K562 (cell line): ENCODE data around the gene ILF3. TPM values are rescaled to one million over a fixed set of nuclear protein-coding genes. Genes with fewer than 3 reads are reported as not detected.
A peak's percentile ranks its signal among the peaks of the same experiment; 100 is the strongest.

ENCODE experiments used
- ADNP ChIP-seq: fragments of 200-800 bp; sonication (Bioruptor generic); IDR thresholded peaks from 2 replicates; pipeline ENCODE4 v1.6.1; 2016; ENCODE audit warnings: missing genetic modification characterization, missing compliant biosample characterization
- BRF1 ChIP-seq: IDR thresholded peaks from 3 replicates; pipeline ENCODE4 v1.6.1; 2011; ENCODE audit warnings: borderline replicate concordance, mild to moderate bottlenecking; ENCODE audit not compliant: insufficient read length; ENCODE audit errors: extremely low read depth
- GATA2 ChIP-seq: sonication (generic); formaldehyde crosslinking; IDR thresholded peaks from 2 replicates; pipeline ENCODE4 v1.4.0; 2020; ENCODE audit warnings: mild to moderate bottlenecking, missing genetic modification reagents
- HDAC1 ChIP-seq, 2 experiments: fragments of 450-650 bp; IDR thresholded peaks; 2 replicates each; pipeline ENCODE4 v1.6.1; 2016 to 2017; ENCODE audit warnings: inconsistent platforms in 1 of 2, mild to moderate bottlenecking in 1 of 2, moderate library complexity in 1 of 2
- LEF1 ChIP-seq: fragments of 450-650 bp; IDR thresholded peaks from 2 replicates; pipeline ENCODE4 v1.6.1; 2016; ENCODE audit warnings: mild to moderate bottlenecking
- MEF2D ChIP-seq: conservative IDR thresholded peaks from 2 replicates; pipeline ENCODE4 v1.6.1; 2016; ENCODE audit warnings: low read depth, missing genetic modification characterization, missing compliant biosample characterization
- NONO ChIP-seq, 2 experiments: fragments of 200-400 bp in 1 of 2; fragments of 450-650 bp in 1 of 2; formaldehyde crosslinking in 1 of 2; IDR thresholded peaks; 2 replicates each; pipeline ENCODE4 v1.6.1; 2017; ENCODE audit warnings: low read depth in 2 of 2, mild to moderate bottlenecking in 2 of 2, moderate library complexity in 2 of 2, low read length in 1 of 2
- NRF1 ChIP-seq, 2 experiments: fragments of 450-650 bp; IDR thresholded peaks in 1 of 2; conservative IDR thresholded peaks in 1 of 2; 2 replicates each; pipeline ENCODE4 v1.6.1; 2014; ENCODE audit warnings: mild to moderate bottlenecking in 2 of 2
- PHTF2 ChIP-seq: fragments of 250-450 bp; sonication (Bioruptor Pico); IDR thresholded peaks from 2 replicates; pipeline ENCODE4 v1.5.0; 2021; ENCODE audit warnings: mild to moderate bottlenecking
- PTBP1 ChIP-seq: fragments of 200-400 bp; formaldehyde crosslinking; IDR thresholded peaks from 2 replicates; pipeline ENCODE4 v1.6.1; 2017; ENCODE audit warnings: low read depth, low read length
- RAD51 ChIP-seq: fragments of 450-650 bp; IDR thresholded peaks from 2 replicates; pipeline ENCODE4 v1.7.1; 2016; ENCODE audit warnings: low read depth, mild to moderate bottlenecking, borderline replicate concordance
- RBM25 ChIP-seq: fragments of 200-400 bp; formaldehyde crosslinking; IDR thresholded peaks from 2 replicates; pipeline ENCODE4 v1.6.1; 2018; ENCODE audit warnings: low read length, low read depth, moderate library complexity; ENCODE audit not compliant: severe bottlenecking
- TOE1 ChIP-seq, 2 experiments: fragments of 450-650 bp in 1 of 2; sonication (generic) in 1 of 2; formaldehyde crosslinking in 1 of 2; IDR thresholded peaks; 2 replicates each; pipeline versions ENCODE4 v1.7.1 to v1.8.0; 2016 to 2022; ENCODE audit warnings: borderline replicate concordance in 2 of 2, mild to moderate bottlenecking in 2 of 2, antibody characterized with exemption in 1 of 2, inconsistent platforms in 1 of 2, low read depth in 1 of 2, missing genetic modification reagents in 1 of 2, moderate library complexity in 1 of 2
- ZKSCAN3 ChIP-seq: fragments of 250-450 bp; sonication (Bioruptor Pico); IDR thresholded peaks from 2 replicates; pipeline ENCODE4 v1.4.0; 2020
- ZNF3 ChIP-seq: fragments of 250-450 bp; sonication (Bioruptor Pico); IDR thresholded peaks from 2 replicates; pipeline ENCODE4 v1.5.0; 2021; ENCODE audit warnings: mild to moderate bottlenecking, moderate library complexity
- polyA plus RNA-seq, 8 experiments: library from polyadenylated mRNA; depleted of rRNA in 4 of 8; stranded (reverse) in 5 of 8; unstranded in 3 of 8; fragments of >200 nt; fragmentation: Nextera tagmentation in 2 of 8; fragmentation: Illumina TruSeq in 1 of 8; extraction: Ambion mirVana in 2 of 8; extraction: Trizol in 1 of 8; gene quantifications; 2 replicates each; pipeline versions ENCODE4 v1.2.1 to v1.2.3, GENCODE V29; 2011 to 2014; ENCODE audit warnings: inconsistent platforms in 1 of 8, missing spikeins in 1 of 8
- total RNA-seq, 7 experiments: library from RNA; depleted of rRNA in 6 of 7; stranded (reverse); fragments of >200 nt in 6 of 7; fragmentation: Illumina TruSeq in 2 of 7; extraction: Trizol in 2 of 7; gene quantifications; 2 replicates each; pipeline versions ENCODE4 v1.2.1 to v1.2.3, GENCODE V29; 2011 to 2021; ENCODE audit warnings: low replicate concordance in 1 of 7
- TF ChIP-seq, protein P1 (sequence below): fragments of 450-650 bp; IDR thresholded peaks from 2 replicates; pipeline ENCODE4 v1.6.1; 2016; ENCODE audit warnings: mild to moderate bottlenecking
- TF ChIP-seq, protein P2 (sequence below): fragments of 450-650 bp; formaldehyde crosslinking; IDR thresholded peaks from 2 replicates; pipeline ENCODE4 v1.4.0; 2020; ENCODE audit warnings: mild to moderate bottlenecking, moderate library complexity
- TF ChIP-seq, protein P3 (sequence below): fragments of 450-650 bp; IDR thresholded peaks from 2 replicates; pipeline ENCODE4 v1.6.1; 2016

ILF3 gene
- total and polyA plus RNA-seq, 9 of the 15 experiments (the other 6 are each of a cell fraction or from before 2014, with no cell fraction given): 26.0 to 453 (median 175) TPM

DNA sequence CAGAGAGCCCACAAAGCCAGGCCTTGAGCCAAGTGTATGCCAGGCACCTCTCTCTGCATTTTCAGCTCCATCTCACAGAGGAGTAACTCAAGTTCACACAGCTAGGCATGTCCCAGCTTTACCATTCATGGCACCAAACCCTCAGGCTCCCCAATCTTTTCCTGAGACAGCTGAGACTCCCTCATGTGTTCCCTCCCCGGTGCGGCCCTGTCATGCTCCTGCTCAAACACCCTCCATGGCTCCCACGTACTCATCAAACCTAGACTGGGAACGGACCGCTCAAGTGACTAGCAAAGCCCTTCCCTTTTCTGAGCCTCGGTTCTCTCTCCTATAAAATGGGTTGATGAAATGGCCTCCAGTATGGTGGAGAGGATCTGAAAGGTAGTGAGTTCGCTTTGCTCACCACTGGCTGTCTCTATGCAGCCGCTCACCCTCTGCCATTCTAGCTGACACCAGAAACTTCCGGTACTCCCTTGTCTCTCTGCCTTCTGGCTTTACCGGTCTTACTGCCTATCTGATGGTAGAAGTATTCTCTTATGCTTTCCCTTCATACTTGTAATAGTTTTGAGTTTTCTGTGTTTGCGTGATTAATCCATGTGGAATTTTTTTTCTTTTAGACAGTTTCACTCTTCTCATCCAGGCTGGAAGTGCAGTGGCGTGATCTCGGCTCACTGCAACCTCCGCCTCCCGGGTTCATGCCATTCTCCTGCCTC, 36.6 kb upstream of the ILF3 start (continued):
- peak; percentile 99 for TF ChIP-seq RBM25
- no peak for TF ChIP-seq RAD51
- TF ChIP-seq ZKSCAN3 (CRISPR knock-in tag): no peak
- TF ChIP-seq, protein P1, sequence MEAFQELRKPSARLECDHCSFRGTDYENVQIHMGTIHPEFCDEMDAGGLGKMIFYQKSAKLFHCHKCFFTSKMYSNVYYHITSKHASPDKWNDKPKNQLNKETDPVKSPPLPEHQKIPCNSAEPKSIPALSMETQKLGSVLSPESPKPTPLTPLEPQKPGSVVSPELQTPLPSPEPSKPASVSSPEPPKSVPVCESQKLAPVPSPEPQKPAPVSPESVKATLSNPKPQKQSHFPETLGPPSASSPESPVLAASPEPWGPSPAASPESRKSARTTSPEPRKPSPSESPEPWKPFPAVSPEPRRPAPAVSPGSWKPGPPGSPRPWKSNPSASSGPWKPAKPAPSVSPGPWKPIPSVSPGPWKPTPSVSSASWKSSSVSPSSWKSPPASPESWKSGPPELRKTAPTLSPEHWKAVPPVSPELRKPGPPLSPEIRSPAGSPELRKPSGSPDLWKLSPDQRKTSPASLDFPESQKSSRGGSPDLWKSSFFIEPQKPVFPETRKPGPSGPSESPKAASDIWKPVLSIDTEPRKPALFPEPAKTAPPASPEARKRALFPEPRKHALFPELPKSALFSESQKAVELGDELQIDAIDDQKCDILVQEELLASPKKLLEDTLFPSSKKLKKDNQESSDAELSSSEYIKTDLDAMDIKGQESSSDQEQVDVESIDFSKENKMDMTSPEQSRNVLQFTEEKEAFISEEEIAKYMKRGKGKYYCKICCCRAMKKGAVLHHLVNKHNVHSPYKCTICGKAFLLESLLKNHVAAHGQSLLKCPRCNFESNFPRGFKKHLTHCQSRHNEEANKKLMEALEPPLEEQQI: peak; percentile 83; the same call in 1 of the 2 replicates
- 0 out of 4 replicates have a peak, but pooled peaks of 1 of the 2 experiments have one; percentile 7 for TF ChIP-seq NRF1 (conservative IDR thresholded peaks at IDR 0.05 in 1 of 2, IDR thresholded peaks at IDR 0.05 in 1 of 2)
- TF ChIP-seq GATA2: 0 out of 2 replicates have a peak, but pooled peaks have one; percentile 1
- peak; percentile 25; the same call in 1 of the 2 replicates for TF ChIP-seq MEF2D (tag)
- TF ChIP-seq, protein P2, sequence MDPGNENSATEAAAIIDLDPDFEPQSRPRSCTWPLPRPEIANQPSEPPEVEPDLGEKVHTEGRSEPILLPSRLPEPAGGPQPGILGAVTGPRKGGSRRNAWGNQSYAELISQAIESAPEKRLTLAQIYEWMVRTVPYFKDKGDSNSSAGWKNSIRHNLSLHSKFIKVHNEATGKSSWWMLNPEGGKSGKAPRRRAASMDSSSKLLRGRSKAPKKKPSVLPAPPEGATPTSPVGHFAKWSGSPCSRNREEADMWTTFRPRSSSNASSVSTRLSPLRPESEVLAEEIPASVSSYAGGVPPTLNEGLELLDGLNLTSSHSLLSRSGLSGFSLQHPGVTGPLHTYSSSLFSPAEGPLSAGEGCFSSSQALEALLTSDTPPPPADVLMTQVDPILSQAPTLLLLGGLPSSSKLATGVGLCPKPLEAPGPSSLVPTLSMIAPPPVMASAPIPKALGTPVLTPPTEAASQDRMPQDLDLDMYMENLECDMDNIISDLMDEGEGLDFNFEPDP: no peak
- TF ChIP-seq BRF1: no peak
- peak; percentile 92 for TF ChIP-seq ADNP (tag)
- TF ChIP-seq, protein P3, sequence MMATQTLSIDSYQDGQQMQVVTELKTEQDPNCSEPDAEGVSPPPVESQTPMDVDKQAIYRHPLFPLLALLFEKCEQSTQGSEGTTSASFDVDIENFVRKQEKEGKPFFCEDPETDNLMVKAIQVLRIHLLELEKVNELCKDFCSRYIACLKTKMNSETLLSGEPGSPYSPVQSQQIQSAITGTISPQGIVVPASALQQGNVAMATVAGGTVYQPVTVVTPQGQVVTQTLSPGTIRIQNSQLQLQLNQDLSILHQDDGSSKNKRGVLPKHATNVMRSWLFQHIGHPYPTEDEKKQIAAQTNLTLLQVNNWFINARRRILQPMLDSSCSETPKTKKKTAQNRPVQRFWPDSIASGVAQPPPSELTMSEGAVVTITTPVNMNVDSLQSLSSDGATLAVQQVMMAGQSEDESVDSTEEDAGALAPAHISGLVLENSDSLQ: peak; percentile 31; the same call in 1 of the 2 replicates
- peak; percentile 14; the same call in 1 of the 2 replicates for TF ChIP-seq LEF1
- TF ChIP-seq PHTF2 (CRISPR knock-in tag): no peak
- TF ChIP-seq ZNF3 (CRISPR knock-in tag): peak; percentile 68
- peak; percentile 99 for TF ChIP-seq PTBP1
- no peak for TF ChIP-seq NONO (IDR thresholded peaks at IDR 0.05; ENCODE audit: low read depth in 2 of 2, low read length in 1 of 2)
- TF ChIP-seq HDAC1 (IDR thresholded peaks at IDR 0.05): peak in 1 of 2 experiments; percentile 47; a peak in 1 of 4 replicates
- TF ChIP-seq TOE1 (IDR thresholded peaks at IDR 0.05; ENCODE audit: borderline replicate concordance): no peak
- TF ChIP-seq TOE1 (CRISPR knock-in tag; IDR thresholded peaks at IDR 0.05; ENCODE audit: borderline replicate concordance, low read depth): 0 out of 2 replicates have a peak, but pooled peaks have one; percentile 63
